ENCODE measurements around the gene ADAM11. TPM values are rescaled to one million over a fixed set of nuclear protein-coding genes. Genes with fewer than 3 reads are reported as not detected.

ADAM11 gene
- total and polyA plus RNA-seq, 2 of the 8 experiments (the other 6 are each of a cell fraction or from before 2014, with no cell fraction given), result 2.3 to 2.9 TPM

DNA sequence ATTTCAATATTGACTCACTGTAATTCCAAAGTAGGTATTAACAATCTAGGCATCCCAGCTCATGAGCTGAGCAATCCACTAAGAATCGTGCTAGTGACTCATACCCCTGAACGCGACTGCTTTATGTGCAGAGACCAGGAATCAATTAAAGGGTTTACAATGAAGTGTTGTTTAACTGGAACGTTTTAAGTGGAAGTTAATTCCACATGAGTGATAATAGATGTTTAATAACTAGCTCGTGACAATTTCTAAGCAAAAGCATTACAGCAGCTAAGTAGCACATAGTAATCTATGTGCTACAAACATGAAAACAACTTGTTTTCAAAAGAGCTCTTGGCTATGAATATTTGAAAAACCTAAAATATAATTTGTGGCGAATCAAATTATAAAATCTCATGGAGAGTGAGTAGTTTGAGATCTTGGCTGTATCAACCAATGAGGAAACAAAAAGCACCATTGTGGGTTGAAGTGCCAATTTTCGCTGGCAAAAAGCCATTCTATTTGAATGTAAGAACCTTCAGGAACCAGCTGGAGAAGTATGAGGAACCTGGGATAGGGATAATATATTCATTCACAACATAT is 61.9 kb downstream of the ADAM11 start (continued):
- TF ChIP-seq CHD7 (IDR thresholded peaks at IDR 0.05; ENCODE audit: insufficient replicate concordance, low read length) (no peak), TCF12 (IDR thresholded peaks at IDR 0.05; ENCODE audit: low read depth, low read length) (no peak), GTF2F1 (IDR thresholded peaks at IDR 0.05; ENCODE audit: borderline replicate concordance, low read depth, low read length) (no peak), CREB1 (IDR thresholded peaks at IDR 0.05) (no peak), SRF (IDR thresholded peaks at IDR 0.05; ENCODE audit: low read depth, low read length) (no peak), KDM1A (IDR thresholded peaks at IDR 0.05; ENCODE audit: borderline replicate concordance, low read length) (no peak), TBP (IDR thresholded peaks at IDR 0.05; ENCODE audit: low read depth, low read length) (no peak), SIN3A (conservative IDR thresholded peaks at IDR 0.05 in 1 of 2, IDR thresholded peaks at IDR 0.05 in 1 of 2; ENCODE audit: low read depth in 1 of 2, low read length in 2 of 2) (no peak), SP4 (IDR thresholded peaks at IDR 0.05; ENCODE audit: low read length) (no peak)

All from H1 (cell line).